AG09319 (cell line): ENCODE results near the gene ALPL.

Experiments used
- DNase-seq: peaks from one replicate; pipeline ENCODE4 v3.0.0-alpha.2; 2010; ENCODE audit warnings: low read depth; ENCODE audit errors: extremely low read depth
- TF ChIP-seq, protein P1 (sequence below): IDR thresholded peaks from 2 replicates; pipeline ENCODE4 v1.5.1; 2011; ENCODE audit warnings: low read depth, mild to moderate bottlenecking, inconsistent platforms, low read length, moderate library complexity

The ALPL gene

DNA sequence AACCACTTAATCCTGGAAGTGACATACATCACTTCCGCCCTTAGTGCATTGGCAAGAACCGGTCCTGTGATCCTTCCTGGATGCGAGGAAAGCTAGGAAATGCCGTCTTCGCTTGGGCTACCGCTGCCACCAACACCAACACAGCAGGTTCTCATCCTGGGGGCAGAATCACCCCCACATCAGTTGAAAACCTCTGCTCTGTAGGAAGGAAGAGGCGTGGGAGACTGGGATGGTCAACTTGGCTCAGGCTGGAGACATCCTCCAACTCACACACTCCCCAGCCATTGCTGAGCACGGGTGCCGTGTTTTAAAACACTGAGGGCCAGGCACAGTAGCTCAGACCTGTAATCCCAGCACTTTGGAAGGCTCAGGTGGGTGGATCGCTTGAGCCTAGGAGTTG lies 74.9 kb downstream of the ALPL start:
- TF ChIP-seq, protein P1, sequence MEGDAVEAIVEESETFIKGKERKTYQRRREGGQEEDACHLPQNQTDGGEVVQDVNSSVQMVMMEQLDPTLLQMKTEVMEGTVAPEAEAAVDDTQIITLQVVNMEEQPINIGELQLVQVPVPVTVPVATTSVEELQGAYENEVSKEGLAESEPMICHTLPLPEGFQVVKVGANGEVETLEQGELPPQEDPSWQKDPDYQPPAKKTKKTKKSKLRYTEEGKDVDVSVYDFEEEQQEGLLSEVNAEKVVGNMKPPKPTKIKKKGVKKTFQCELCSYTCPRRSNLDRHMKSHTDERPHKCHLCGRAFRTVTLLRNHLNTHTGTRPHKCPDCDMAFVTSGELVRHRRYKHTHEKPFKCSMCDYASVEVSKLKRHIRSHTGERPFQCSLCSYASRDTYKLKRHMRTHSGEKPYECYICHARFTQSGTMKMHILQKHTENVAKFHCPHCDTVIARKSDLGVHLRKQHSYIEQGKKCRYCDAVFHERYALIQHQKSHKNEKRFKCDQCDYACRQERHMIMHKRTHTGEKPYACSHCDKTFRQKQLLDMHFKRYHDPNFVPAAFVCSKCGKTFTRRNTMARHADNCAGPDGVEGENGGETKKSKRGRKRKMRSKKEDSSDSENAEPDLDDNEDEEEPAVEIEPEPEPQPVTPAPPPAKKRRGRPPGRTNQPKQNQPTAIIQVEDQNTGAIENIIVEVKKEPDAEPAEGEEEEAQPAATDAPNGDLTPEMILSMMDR, result no peak
- DNase-seq, result no peak

DNA sequence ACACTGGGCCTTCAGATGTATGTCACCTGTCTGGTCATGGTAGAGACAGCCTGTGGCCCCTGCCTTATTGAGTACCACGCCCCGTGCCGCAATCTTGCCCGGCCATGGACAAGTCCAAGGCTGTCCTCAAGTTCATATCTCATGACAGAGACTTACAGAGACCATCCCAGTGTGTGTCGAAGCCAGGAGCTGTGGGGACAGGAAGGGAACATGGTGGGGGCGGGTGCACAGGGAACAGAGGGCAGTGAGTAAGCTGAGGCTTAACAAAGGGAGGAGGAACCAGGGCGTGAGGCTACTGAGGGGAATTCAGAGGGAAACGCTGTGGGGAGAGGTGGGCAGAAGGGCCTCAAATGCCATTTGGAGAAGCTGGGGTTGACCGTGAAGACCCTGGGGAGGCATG lies 75.8 kb downstream of the ALPL start:
- TF ChIP-seq, protein P1, result no peak
- no peak for DNase-seq

DNA sequence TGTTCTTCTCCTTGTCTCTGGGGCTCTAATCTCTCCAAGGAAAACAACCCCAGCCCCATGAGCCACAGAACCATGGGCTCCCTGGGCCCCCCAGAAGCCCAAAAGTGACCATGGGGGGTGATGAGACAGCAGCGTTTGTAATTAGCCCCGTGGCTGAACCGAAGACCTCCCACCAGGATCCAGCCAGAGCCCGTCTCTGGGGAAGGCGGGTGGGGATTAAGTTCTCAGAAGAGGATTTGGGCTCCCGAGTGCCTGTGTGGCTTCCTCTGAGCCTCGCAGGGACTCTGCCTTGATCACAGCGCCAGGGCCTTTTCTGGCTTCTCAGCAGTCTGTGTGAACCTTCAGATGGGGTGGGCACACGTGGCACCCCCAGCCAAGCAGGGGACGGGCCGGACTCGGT lies 77.0 kb downstream of the ALPL start:
- TF ChIP-seq, protein P1, result no peak
- DNase-seq, result no peak

DNA sequence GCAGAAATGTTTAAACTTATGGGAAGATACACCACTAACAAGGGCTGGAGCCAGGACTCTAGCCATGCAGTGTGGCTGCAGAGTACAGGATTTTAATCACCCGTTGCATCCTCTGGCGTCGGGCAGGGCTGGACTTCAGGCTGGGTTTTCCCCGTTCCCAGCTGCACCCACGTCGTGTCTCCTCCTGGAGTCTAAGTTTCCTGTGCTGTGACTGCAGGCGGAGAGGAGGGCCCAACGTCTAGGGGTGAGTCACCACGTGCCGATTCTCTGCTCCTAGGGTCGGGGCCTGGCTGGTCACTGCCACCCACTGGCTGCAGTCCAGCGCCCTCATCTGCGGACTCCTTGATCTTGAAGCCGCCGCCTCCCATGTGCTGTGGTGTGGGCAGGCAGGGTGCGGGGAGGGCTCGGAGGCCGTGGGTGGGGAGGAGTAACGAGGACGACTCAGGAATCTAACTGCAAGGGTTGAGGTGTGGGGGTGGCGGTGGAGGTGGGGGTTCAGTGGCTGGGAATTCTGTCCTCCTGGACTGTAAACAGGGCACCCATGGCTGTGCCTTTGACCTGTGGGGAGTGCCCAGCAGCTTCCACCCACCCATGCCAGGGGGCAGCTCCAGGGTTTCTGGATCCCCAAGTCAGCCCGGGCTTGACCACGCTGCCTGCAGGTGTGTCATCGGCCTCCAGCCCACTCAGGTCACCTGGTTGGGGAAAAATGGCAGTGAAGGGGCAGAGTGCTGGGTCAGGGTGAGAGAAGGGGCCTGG lies 77.8 kb downstream of the ALPL start:
- peak; percentile 42 for DNase-seq
- TF ChIP-seq, protein P1, result no peak; the same call in 1 of the 2 replicates

DNA sequence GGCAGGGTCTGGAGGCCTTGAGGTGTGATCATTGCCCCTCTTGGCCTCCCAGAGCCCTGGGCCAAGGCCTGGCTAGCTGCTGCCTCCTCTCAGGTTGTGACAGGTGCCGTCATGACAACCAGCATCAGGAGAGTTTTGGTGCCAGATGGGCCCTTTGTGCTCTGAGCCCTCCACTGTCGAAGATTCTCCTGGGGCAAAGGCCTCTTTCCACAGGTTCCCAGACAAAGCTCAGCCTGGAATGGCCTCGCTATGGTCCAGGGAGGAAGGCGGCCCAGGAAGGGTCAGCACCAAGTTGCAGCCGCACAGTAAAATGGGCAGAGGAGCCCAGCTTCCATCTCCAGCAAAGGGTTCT lies 78.4 kb downstream of the ALPL start:
- TF ChIP-seq, protein P1, result no peak
- DNase-seq, result no peak

DNA sequence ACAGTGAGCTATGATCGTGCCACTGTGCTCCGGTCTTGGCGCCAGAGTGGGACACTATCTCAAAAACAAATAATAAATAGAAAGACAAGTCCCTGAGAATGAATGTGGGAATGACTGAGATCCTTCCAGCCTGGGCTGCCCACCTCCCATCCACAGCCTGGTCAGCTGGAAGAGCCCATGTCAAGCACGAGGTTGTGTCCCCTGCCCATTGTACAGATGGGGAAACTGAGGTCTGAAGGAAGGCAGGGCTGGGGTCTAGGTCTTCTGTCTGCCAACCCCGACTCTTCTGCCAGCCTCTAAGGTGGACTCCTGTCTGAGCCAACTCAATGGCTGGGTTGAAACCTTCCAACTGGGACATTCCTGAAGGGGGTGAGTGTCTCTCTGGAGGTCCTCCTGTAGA lies 80.4 kb downstream of the ALPL start:
- no peak for DNase-seq
- TF ChIP-seq, protein P1, result no peak

DNA sequence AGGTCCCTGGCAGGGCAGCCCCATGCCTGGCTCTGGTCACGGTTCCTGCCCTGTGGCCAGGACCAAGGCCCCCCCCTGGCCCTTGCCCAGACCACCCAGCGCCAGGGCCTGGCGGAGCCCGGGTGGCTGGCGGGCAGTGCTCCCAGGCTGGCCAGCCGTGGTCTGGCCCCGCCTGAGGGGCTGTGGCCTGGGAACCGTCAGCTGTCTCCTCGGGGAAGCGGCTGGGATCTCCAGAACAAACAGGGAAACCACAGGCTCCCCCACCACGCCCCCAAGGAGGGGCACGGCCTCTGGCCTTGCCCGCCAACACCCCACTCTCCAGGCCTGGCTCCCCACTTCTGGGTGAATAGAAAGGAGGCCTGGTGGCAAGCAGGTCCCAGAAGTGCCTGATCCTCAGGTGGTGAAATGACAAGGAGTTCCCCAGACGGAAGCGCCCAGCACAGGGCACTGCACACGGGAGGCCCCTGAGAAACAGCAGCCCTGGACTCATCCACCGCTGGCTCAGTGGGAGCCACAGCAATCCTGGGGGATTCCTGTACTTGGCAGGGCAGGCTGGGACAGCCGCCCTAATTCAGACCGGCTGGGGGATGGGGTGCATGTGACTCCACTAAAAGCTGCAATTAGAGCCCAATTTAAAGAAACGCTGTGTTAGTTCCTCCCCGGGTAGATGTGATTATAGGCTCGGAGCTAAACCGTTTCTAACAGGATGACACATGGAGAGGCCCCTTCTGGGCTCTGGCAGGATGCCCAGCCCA lies 81.1 kb downstream of the ALPL start:
- no peak for DNase-seq
- TF ChIP-seq, protein P1, result no peak
